Activated CD4-positive, alpha-beta T cell treated with anti-CD3 and anti-CD28 coated beads for 4 hours (primary cell): ENCODE data around the gene RNF121.

Experiments
- DNase-seq, 2 donors: peaks; one replicate each; pipeline ENCODE4 v3.0.0-alpha.2; 2020

RNF121 gene

GRCh38 chr11:71991494-71991893 is 62.6 kb downstream of the RNF121 start:
- no peak for DNase-seq

- no peak for DNase-seq
Observed at GRCh38 chr11:71992136-71992730, 63.4 kb downstream of the RNF121 start.

GRCh38 chr11:71994786-71995185 is 65.9 kb downstream of the RNF121 start:
- DNase-seq: no peak

GRCh38 chr11:71995726-71996291 is 67.0 kb downstream of the RNF121 start:
- DNase-seq: no peak

GRCh38 chr11:71996517-71996916 is 67.7 kb downstream of the RNF121 start:
- no peak for DNase-seq

- DNase-seq: no peak
Observed at GRCh38 chr11:71996946-71997345, 68.1 kb downstream of the RNF121 start.

- no peak for DNase-seq
Observed at GRCh38 chr11:71997594-71997993, 68.7 kb downstream of the RNF121 start.

GRCh38 chr11:71998061-71998460 is 69.2 kb downstream of the RNF121 start:
- no peak for DNase-seq

GRCh38 chr11:71998649-71999310 is 69.9 kb downstream of the RNF121 start, which contains the start of gene IL18BP:
Gene IL18BP (plus strand): TSS chr11:71998909. CDS start chr11:71999985, 1,076 bp downstream.
- peak in 1 of 2 donors; percentile 20 for DNase-seq

GRCh38 chr11:71999362-71999761 is 70.5 kb downstream of the RNF121 start:
- no peak for DNase-seq

- DNase-seq: no peak
Observed at GRCh38 chr11:71999798-72000197, 71.0 kb downstream of the RNF121 start.

- DNase-seq: no peak
Observed at GRCh38 chr11:72000202-72000867, 71.5 kb downstream of the RNF121 start.

- no peak for DNase-seq
Observed at GRCh38 chr11:72001285-72001684, 72.4 kb downstream of the RNF121 start.

- no peak for DNase-seq
Observed at GRCh38 chr11:72001834-72002591, 73.2 kb downstream of the RNF121 start.

- DNase-seq: no peak
Observed at GRCh38 chr11:72002841-72003775, 74.3 kb downstream of the RNF121 start.

- DNase-seq: no peak
Observed at GRCh38 chr11:72003776-72004171, 74.9 kb downstream of the RNF121 start.

GRCh38 chr11:72004515-72005346 is 75.9 kb downstream of the RNF121 start:
- no peak for DNase-seq

GRCh38 chr11:72005347-72006260 is 76.8 kb downstream of the RNF121 start:
- DNase-seq: no peak

GRCh38 chr11:72006309-72007088 is 77.7 kb downstream of the RNF121 start:
- DNase-seq: no peak
